ENCODE measurements around the gene NPW. TPM values are rescaled to one million over a fixed set of nuclear protein-coding genes. Genes with fewer than 3 reads are reported as not detected.

NPW gene
- total and polyA plus RNA-seq, 2 donors (not counting 3 experiments of a cell fraction or from before 2014, with no cell fraction given), result 0.84 to 3.3 TPM

GRCh38 chr16:1991135-1991551 lies 28.4 kb upstream of the NPW start:
- FAIRE-seq (no peak), DNase-seq (ENCODE audit: low read depth, low spot score) (no peak)
- Histone ChIP-seq H2AFZ (ENCODE audit: low read depth, low read length) (no peak overlapping the region), H3K27me3 (ENCODE audit: control insufficient read depth in 2 of 2, insufficient read depth in 2 of 2, low read length in 2 of 2) (peaks cover 23 to 24% of the 10 kb centered on the region in 2 experiments), H3K9ac (replicated peaks; ENCODE audit: extremely low read depth, insufficient read depth, low read length) (no peak overlapping the region), H3K79me2 (ENCODE audit: control insufficient read depth, insufficient read depth, low read length) (no peaks in the 10 kb centered on the region), H3K4me3 (replicated peaks in 1 of 3; ENCODE audit: insufficient read depth in 1 of 3, low read depth in 1 of 3, low read length in 3 of 3) (no peak overlapping the region), H3K9me3 (replicated peaks; ENCODE audit: control insufficient read depth, insufficient read depth, low read length) (no peaks in the 10 kb centered on the region), H4K20me1 (replicated peaks; ENCODE audit: control insufficient read depth, extremely low read depth, insufficient read depth, low read length) (no peaks in the 10 kb centered on the region), H3K36me3 (ENCODE audit: control insufficient read depth in 2 of 2, extremely low read depth in 1 of 2, insufficient read depth in 2 of 2, low read length in 2 of 2) (peaks cover 0 to 2% of the 10 kb centered on the region in 2 experiments), H3K27ac (ENCODE audit: insufficient read depth, low read depth, low read length) (no peak overlapping the region), H3K4me2 (ENCODE audit: insufficient read depth, low read length) (no peak overlapping the region), H3K9me1 (replicated peaks; ENCODE audit: control insufficient read depth, extremely low read depth, insufficient read depth, low read length) (no peaks in the 10 kb centered on the region), H3K4me1 (ENCODE audit: control insufficient read depth, extremely low read depth, insufficient read depth, low read length) (peaks cover 7% of the 10 kb centered on the region)
- TF ChIP-seq, protein P1, sequence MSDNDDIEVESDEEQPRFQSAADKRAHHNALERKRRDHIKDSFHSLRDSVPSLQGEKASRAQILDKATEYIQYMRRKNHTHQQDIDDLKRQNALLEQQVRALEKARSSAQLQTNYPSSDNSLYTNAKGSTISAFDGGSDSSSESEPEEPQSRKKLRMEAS (IDR thresholded peaks at IDR 0.05; ENCODE audit: insufficient read depth, insufficient read length), result no peak
- peak; percentile 78 for TF ChIP-seq EZH2 (IDR thresholded peaks at IDR 0.05; ENCODE audit: borderline replicate concordance, low read depth, low read length, severe bottlenecking)
- dilution Hi-C loops (cut with MboI; ENCODE audit: extremely low pct_ligation_motif_present, low sequenced_read_pairs), result no loop called here
- BruUV-seq (replicated peaks), result no TSS peak
- intact Hi-C loops (cut with micrococcal nuclease), result no loop called here
- POLR2A ChIA-PET, result interaction anchor here (1.3 kb wide), 1 partner anchor 164 kb away, joined by 5 read pairs; the partner anchor contains the start of gene TRAF7
- CTCF ChIA-PET, result interaction anchor here (2.5 to 3.9 kb wide), 2 partner anchors 12 to 149 kb away, joined by 9 to 23 read pairs; no protein-coding TSS in a partner anchor

- DNase-seq (ENCODE audit: low read depth, low spot score) (no peak), FAIRE-seq (no peak)
- H3K27me3 ChIP-seq (ENCODE audit: control insufficient read depth in 2 of 2, insufficient read depth in 2 of 2, low read length in 2 of 2), result peaks cover 23 to 24% of the 10 kb centered on the region in 2 experiments
- peaks cover 0 to 2% of the 10 kb centered on the region in 2 experiments for H3K36me3 ChIP-seq (ENCODE audit: control insufficient read depth in 2 of 2, extremely low read depth in 1 of 2, insufficient read depth in 2 of 2, low read length in 2 of 2)
- dilution Hi-C loops (cut with MboI; ENCODE audit: extremely low pct_ligation_motif_present, low sequenced_read_pairs) (no loop called here), intact Hi-C loops (cut with micrococcal nuclease) (no loop called here)
- no peak overlapping the region for H3K27ac ChIP-seq (ENCODE audit: insufficient read depth, low read depth, low read length)
- peaks cover 7% of the 10 kb centered on the region for H3K4me1 ChIP-seq (ENCODE audit: control insufficient read depth, extremely low read depth, insufficient read depth, low read length)
- H2AFZ ChIP-seq (ENCODE audit: low read depth, low read length), result peak overlapping the region; percentile 89
- no peak overlapping the region for H3K4me2 ChIP-seq (ENCODE audit: insufficient read depth, low read length)
- POLR2A ChIA-PET, result interaction anchor here (0.9 to 1.3 kb wide), 2 partner anchors 27 to 164 kb away, joined by 4 to 5 read pairs; partner anchors contain the start of genes RPS2 and TRAF7
- no peak for TF ChIP-seq EZH2 (IDR thresholded peaks at IDR 0.05; ENCODE audit: borderline replicate concordance, low read depth, low read length, severe bottlenecking)
- TF ChIP-seq POLR2AphosphoS5 (IDR thresholded peaks at IDR 0.05; ENCODE audit: insufficient read depth, low read depth, low read length), result no peak
- no peak for TF ChIP-seq MYC (IDR thresholded peaks at IDR 0.05; ENCODE audit: low read depth, low read length)
- TF ChIP-seq, protein P1 (IDR thresholded peaks at IDR 0.05; ENCODE audit: insufficient read depth, insufficient read length), result no peak
- TF ChIP-seq POLR2A (IDR thresholded peaks at IDR 0.05; ENCODE audit: low read depth, low read length), result no peak
- TF ChIP-seq GATA2 (IDR thresholded peaks at IDR 0.05; ENCODE audit: insufficient read depth, insufficient read length, low read depth, low read length), result no peak
- no peak for TF ChIP-seq JUN (IDR thresholded peaks at IDR 0.05; ENCODE audit: borderline replicate concordance, insufficient read depth, insufficient read length, low read depth)
- TF ChIP-seq CTCF (IDR thresholded peaks at IDR 0.05; ENCODE audit: extremely low read depth in 1 of 2, insufficient read depth in 1 of 2, low read depth in 1 of 2, low read length in 2 of 2), result no peak
- TF ChIP-seq FOS (IDR thresholded peaks at IDR 0.05; ENCODE audit: borderline replicate concordance, insufficient read depth, low read length), result no peak
- H3K79me2 ChIP-seq (ENCODE audit: control insufficient read depth, insufficient read depth, low read length), result no peaks in the 10 kb centered on the region
- H3K4me3 ChIP-seq (replicated peaks in 1 of 3; ENCODE audit: insufficient read depth in 1 of 3, low read depth in 1 of 3, low read length in 3 of 3), result no peak overlapping the region
- BruUV-seq (replicated peaks), result no TSS peak
- no peaks in the 10 kb centered on the region for H3K9me3 ChIP-seq (replicated peaks; ENCODE audit: control insufficient read depth, insufficient read depth, low read length)
- CTCF ChIA-PET, result interaction anchor here (0.7 to 3.9 kb wide), 3 partner anchors 11 to 149 kb away, joined by 3 to 23 read pairs (median 9); no protein-coding TSS in a partner anchor
- H4K20me1 ChIP-seq (replicated peaks; ENCODE audit: control insufficient read depth, extremely low read depth, insufficient read depth, low read length), result no peaks in the 10 kb centered on the region
- no peak overlapping the region for H3K9ac ChIP-seq (replicated peaks; ENCODE audit: extremely low read depth, insufficient read depth, low read length)
- no peaks in the 10 kb centered on the region for H3K9me1 ChIP-seq (replicated peaks; ENCODE audit: control insufficient read depth, extremely low read depth, insufficient read depth, low read length)
Measured at GRCh38 chr16:1991588-1991947, 28.0 kb upstream of the NPW start.
